Measurements from ENCODE around the gene ZFYVE28.

GRCh38 chr4:2432004-2432403, 13.6 kb upstream of the ZFYVE28 start:
- TF ChIP-seq, protein P1, sequence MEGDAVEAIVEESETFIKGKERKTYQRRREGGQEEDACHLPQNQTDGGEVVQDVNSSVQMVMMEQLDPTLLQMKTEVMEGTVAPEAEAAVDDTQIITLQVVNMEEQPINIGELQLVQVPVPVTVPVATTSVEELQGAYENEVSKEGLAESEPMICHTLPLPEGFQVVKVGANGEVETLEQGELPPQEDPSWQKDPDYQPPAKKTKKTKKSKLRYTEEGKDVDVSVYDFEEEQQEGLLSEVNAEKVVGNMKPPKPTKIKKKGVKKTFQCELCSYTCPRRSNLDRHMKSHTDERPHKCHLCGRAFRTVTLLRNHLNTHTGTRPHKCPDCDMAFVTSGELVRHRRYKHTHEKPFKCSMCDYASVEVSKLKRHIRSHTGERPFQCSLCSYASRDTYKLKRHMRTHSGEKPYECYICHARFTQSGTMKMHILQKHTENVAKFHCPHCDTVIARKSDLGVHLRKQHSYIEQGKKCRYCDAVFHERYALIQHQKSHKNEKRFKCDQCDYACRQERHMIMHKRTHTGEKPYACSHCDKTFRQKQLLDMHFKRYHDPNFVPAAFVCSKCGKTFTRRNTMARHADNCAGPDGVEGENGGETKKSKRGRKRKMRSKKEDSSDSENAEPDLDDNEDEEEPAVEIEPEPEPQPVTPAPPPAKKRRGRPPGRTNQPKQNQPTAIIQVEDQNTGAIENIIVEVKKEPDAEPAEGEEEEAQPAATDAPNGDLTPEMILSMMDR (IDR thresholded peaks at IDR 0.05) = no peak
- TF ChIP-seq POLR2AphosphoS5 (IDR thresholded peaks at IDR 0.05) (no peak), POLR2A (IDR thresholded peaks at IDR 0.05) (no peak)
